ENCODE results near the gene TBCCD1. TPM values are rescaled to one million over a fixed set of nuclear protein-coding genes. Genes with fewer than 3 reads are reported as not detected.

TBCCD1 gene
- total RNA-seq, 4 donors from 2014 or later, result 16.6 to 19.8 (median 17.6) TPM

DNA sequence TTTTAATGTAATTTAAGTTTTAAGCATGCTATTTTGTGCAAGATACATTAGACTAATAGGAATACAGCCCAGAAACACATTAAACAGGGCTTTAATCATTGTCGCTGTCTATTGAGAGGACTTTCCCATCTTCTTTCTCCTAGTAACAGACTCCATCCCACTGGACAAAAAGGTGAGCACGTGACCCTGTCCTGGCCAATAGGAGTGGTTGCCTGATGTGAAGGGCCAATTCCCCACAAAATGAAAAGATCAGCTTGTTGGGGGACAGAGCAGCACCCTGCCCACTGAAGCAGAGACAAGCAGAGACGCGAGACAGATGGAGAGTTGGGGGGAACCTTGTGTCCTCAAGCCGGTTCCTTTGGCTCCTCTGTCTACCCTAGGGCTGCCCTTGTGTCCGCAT lies 44.1 kb downstream of the TBCCD1 start:
- Histone ChIP-seq H3K9me3 (no peaks in the 10 kb centered on the region), H3K36me3 (no peaks in the 10 kb centered on the region), H3K4me1 (no peaks in the 10 kb centered on the region), H3K27ac (no peak overlapping the region), H3K4me3 (no peak overlapping the region), H3K27me3 (peaks cover 14% of the 10 kb centered on the region)
- TF ChIP-seq POLR2AphosphoS5 (IDR thresholded peaks at IDR 0.05) (no peak), POLR2A (IDR thresholded peaks at IDR 0.05) (no peak), EP300 (IDR thresholded peaks at IDR 0.05) (no peak), CTCF (IDR thresholded peaks at IDR 0.05) (no peak)
- 77% methylated on average over 6 of the region's 6 CpGs for WGBS
- DNase-seq (ENCODE audit: low spot score in 2 of 2), result no peak

DNA sequence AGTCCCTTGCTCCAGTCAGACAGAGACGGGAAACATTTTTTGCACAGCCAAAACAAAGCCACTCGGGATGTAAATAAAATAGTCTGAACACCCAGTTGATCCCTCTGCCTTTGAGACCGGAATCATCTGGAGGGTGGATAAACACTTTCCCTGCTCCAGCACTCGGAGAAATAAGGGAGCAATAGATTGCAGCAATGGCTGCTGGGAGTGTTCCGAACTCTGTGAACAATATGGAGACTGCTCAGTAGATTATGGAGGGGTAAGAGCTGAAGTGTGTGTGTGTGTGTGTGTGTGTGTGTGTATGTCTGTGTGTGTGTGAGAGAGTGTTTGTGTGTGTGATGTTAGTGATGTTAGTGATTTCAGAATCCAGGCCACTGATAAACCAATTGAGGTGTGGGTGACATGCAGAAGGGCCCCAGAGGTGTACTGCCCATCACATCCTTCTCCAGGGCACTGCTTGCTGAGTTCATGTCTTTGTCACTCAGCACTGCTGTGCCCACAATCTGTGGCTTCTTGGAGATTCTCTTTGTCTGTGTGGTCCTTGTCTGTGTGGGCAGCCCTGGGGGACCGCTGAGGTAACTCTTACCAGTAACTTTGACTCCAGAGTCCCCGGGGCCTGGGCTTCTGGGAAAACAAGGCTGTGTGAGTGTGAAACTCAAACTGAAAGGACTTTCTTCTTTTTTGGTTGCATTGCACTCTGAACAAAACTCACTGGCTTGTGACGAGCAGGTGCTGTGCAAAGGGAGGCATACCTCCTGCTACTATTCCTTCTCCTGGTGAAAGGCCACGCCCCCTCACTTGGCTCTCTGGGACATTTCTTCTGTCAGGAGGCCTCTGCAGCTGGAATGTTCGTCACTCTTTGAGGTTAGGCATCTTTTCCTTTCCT lies 45.9 kb downstream of the TBCCD1 start:
- H3K36me3 ChIP-seq, result no peaks in the 10 kb centered on the region
- H3K27ac ChIP-seq, result no peak overlapping the region
- TF ChIP-seq EP300 (IDR thresholded peaks at IDR 0.05) (no peak), POLR2A (IDR thresholded peaks at IDR 0.05) (no peak), CTCF (IDR thresholded peaks at IDR 0.05) (no peak), POLR2AphosphoS5 (IDR thresholded peaks at IDR 0.05) (no peak)
- 73% methylated on average over 8 of the region's 10 CpGs for WGBS
- H3K4me3 ChIP-seq, result no peak overlapping the region
- H3K4me1 ChIP-seq, result no peaks in the 10 kb centered on the region
- DNase-seq (ENCODE audit: low spot score in 2 of 2), result no peak
- no peaks in the 10 kb centered on the region for H3K9me3 ChIP-seq
- peaks cover 18% of the 10 kb centered on the region for H3K27me3 ChIP-seq

DNA sequence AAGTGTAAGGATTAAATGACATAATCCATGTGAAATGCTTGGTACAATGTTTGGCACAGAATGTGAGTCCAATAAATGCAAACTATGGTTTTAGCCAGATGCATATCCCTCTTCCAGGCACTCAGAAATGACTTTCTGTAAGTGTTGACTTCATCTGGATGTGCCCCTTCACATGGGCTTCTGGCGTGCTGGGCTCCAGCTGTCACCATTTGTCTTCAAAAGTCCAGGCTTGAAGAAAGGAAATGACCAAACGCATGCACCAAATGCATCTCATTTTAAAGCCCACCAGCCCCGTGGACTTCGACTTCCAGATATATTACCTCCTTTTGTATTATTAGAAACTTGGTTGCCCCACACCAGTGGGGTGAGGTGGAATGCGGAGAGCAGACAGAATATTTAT lies 46.7 kb downstream of the TBCCD1 start:
- Histone ChIP-seq H3K36me3 (no peaks in the 10 kb centered on the region), H3K27me3 (peaks cover 18% of the 10 kb centered on the region), H3K9me3 (no peaks in the 10 kb centered on the region), H3K4me1 (no peaks in the 10 kb centered on the region), H3K4me3 (no peak overlapping the region), H3K27ac (no peak overlapping the region)
- DNase-seq (ENCODE audit: low spot score in 2 of 2), result no peak
- TF ChIP-seq POLR2AphosphoS5 (IDR thresholded peaks at IDR 0.05) (no peak), POLR2A (IDR thresholded peaks at IDR 0.05) (no peak), CTCF (IDR thresholded peaks at IDR 0.05) (no peak), EP300 (IDR thresholded peaks at IDR 0.05) (no peak)
- WGBS, result 69% methylated on average over 5 of the region's 5 CpGs

GRCh38 chr3:186519021-186519658 lies 48.0 kb downstream of the TBCCD1 start:
- H3K9me3 ChIP-seq, result no peaks in the 10 kb centered on the region
- WGBS, result 55% methylated on average over 6 of the region's 6 CpGs
- DNase-seq (ENCODE audit: low spot score in 2 of 2), result no peak
- H3K4me3 ChIP-seq, result no peak overlapping the region
- H3K27me3 ChIP-seq, result peaks cover 18% of the 10 kb centered on the region
- TF ChIP-seq POLR2AphosphoS5 (IDR thresholded peaks at IDR 0.05) (no peak), EP300 (IDR thresholded peaks at IDR 0.05) (no peak), CTCF (IDR thresholded peaks at IDR 0.05) (no peak)
- no peaks in the 10 kb centered on the region for H3K36me3 ChIP-seq
- H3K4me1 ChIP-seq, result no peaks in the 10 kb centered on the region
- no peak overlapping the region for H3K27ac ChIP-seq

DNA sequence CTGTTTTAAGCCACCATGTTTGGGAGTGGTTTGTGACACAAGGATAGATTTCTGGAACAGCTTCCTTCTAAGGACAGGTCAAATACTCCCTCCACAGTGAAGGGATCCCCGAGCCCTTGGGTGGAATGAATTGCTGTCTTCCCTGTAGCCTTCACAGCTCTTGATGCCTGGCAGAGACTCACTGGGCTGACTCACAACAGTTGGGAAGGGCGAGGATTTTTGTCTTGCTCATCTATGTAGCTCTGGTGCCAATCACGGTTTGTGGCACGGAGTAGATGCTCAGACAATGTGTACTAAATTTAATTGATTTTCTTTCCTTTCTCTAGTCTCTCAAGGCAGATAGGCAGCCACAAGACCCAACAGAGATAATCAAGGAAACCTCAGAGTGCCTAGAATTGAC lies 49.9 kb downstream of the TBCCD1 start:
- 77% methylated on average over 3 of the region's 4 CpGs for WGBS
- TF ChIP-seq EP300 (IDR thresholded peaks at IDR 0.05) (no peak), CTCF (IDR thresholded peaks at IDR 0.05) (no peak), POLR2AphosphoS5 (IDR thresholded peaks at IDR 0.05) (no peak), POLR2A (IDR thresholded peaks at IDR 0.05) (no peak)
- Histone ChIP-seq H3K4me1 (no peaks in the 10 kb centered on the region), H3K4me3 (no peak overlapping the region), H3K9me3 (no peaks in the 10 kb centered on the region), H3K27me3 (peaks cover 20% of the 10 kb centered on the region), H3K27ac (no peak overlapping the region), H3K36me3 (no peaks in the 10 kb centered on the region)
- no peak for DNase-seq (ENCODE audit: low spot score in 2 of 2)
